ENCODE results near the gene TNPO3. TPM values are rescaled to one million over a fixed set of nuclear protein-coding genes. Genes with fewer than 3 reads are reported as not detected.

The TNPO3 gene
- total RNA-seq, 4 donors from 2014 or later = 29.9 to 41.6 (median 37.8) TPM

- TF ChIP-seq EP300 (IDR thresholded peaks at IDR 0.05; ENCODE audit: low read depth) = no peak
- no peak for TF ChIP-seq POLR2A (IDR thresholded peaks at IDR 0.05)
- no peak for TF ChIP-seq CTCF (IDR thresholded peaks at IDR 0.05)
- TF ChIP-seq POLR2AphosphoS5 (IDR thresholded peaks at IDR 0.05) = no peak
- peak; percentile 82 for DNase-seq
- Histone ChIP-seq H3K9me3 (no peaks in the 10 kb centered on the region), H3K4me3 (peak overlapping the region in 1 of 4 donors; percentile 72), H3K27me3 (peaks cover 22% of the 10 kb centered on the region), H3K4me1 (peaks cover 4 to 37% (median 20%) of the 10 kb centered on the region in 4 donors), H3K36me3 (no peaks in the 10 kb centered on the region), H3K27ac (peak overlapping the region; percentile 54 to 85 (median 71))
- intact Hi-C loops (cut with DNase I; ENCODE audit: low total_unique reads) (no loop called here), in situ Hi-C loops (cut with MboI; ENCODE audit: low pct_ligation_motif_present in 1 of 4, low pct_unique_long_range_greater_than_20kb in 1 of 4, low sequenced_read_pairs in 3 of 4) (no loop called here)
- WGBS, 2 donors (ENCODE audit: low coverage in 1 of 2) = 44 to 62% methylated on average over 5 to 20 of the region's 20 CpGs
Observed at GRCh38 chr7:128940494-128941322, 114.2 kb downstream of the TNPO3 start.

- in situ Hi-C loops (cut with MboI; ENCODE audit: low pct_ligation_motif_present in 1 of 4, low pct_unique_long_range_greater_than_20kb in 1 of 4, low sequenced_read_pairs in 3 of 4) (no loop called here), intact Hi-C loops (cut with DNase I; ENCODE audit: low total_unique reads) (no loop called here)
- TF ChIP-seq CTCF (IDR thresholded peaks at IDR 0.05) (no peak), EP300 (IDR thresholded peaks at IDR 0.05; ENCODE audit: low read depth) (no peak)
- WGBS, 2 donors (ENCODE audit: low coverage in 1 of 2) = 66% methylated on average over 15 of the region's 18 CpGs; no CpG with 5 or more reads in 1 of the 2 donors
- no peaks in the 10 kb centered on the region for H3K9me3 ChIP-seq
- H3K36me3 ChIP-seq = no peaks in the 10 kb centered on the region
- peaks cover 4 to 37% (median 20%) of the 10 kb centered on the region in 4 donors for H3K4me1 ChIP-seq
- peak overlapping the region in 1 of 4 donors; percentile 72 for H3K4me3 ChIP-seq
- DNase-seq = peak; percentile 30
- H3K27me3 ChIP-seq = peaks cover 22% of the 10 kb centered on the region
- peak overlapping the region; percentile 54 to 85 (median 71) for H3K27ac ChIP-seq
Observed at GRCh38 chr7:128939861-128940410, 115.0 kb downstream of the TNPO3 start.

- 65% methylated on average over 4 of the region's 7 CpGs; no CpG with 5 or more reads in 1 of the 2 donors for WGBS, 2 donors (ENCODE audit: low coverage in 1 of 2)
- Histone ChIP-seq H3K27me3 (peaks cover 22% of the 10 kb centered on the region), H3K27ac (peak overlapping the region; percentile 54 to 85 (median 71)), H3K4me1 (peaks cover 4 to 37% (median 20%) of the 10 kb centered on the region in 4 donors), H3K9me3 (no peaks in the 10 kb centered on the region), H3K36me3 (no peaks in the 10 kb centered on the region), H3K4me3 (peak overlapping the region in 3 of 4 donors; percentile 40 to 72 (median 63))
- in situ Hi-C loops (cut with MboI; ENCODE audit: low pct_ligation_motif_present in 1 of 4, low pct_unique_long_range_greater_than_20kb in 1 of 4, low sequenced_read_pairs in 3 of 4) (no loop called here), intact Hi-C loops (cut with DNase I; ENCODE audit: low total_unique reads) (no loop called here)
- DNase-seq = no peak
- TF ChIP-seq POLR2A (IDR thresholded peaks at IDR 0.05) (no peak), EP300 (IDR thresholded peaks at IDR 0.05; ENCODE audit: low read depth) (no peak), CTCF (IDR thresholded peaks at IDR 0.05) (no peak), POLR2AphosphoS5 (IDR thresholded peaks at IDR 0.05) (no peak)
Observed at GRCh38 chr7:128939075-128939860, 115.6 kb downstream of the TNPO3 start.
